Endothelial cell of umbilical vein (primary cell): ENCODE measurements around the gene ARHGEF7. TPM values are rescaled to one million over a fixed set of nuclear protein-coding genes. Genes with fewer than 3 reads are reported as not detected.
"Not testable (repeated sequence)": the region's sequence is repeated elsewhere in the genome, so short reads cannot be mapped to it uniquely, and the experiment has no call there.

Source experiments
- BruUV-seq: library from RNA; stranded (reverse); fragments of 400-500 nt; replicated peaks from 2 replicates; lab custom pipeline; 2021; lab: Mats Ljungman, UMichigan
- CTCF ChIA-PET: fragments of 300-600, 350-600 bp; sonication (Branson Sonifier 250); formaldehyde crosslinking; loops from one replicate; lab custom pipeline; 2021; ENCODE audit warnings: antibody characterized with exemption, inconsistent platforms; lab: Charles Lee
- POLR2A ChIA-PET: fragments of 300-600, 350-600 bp; sonication (Branson Sonifier 250); formaldehyde crosslinking; loops from one replicate; lab custom pipeline; 2021; ENCODE audit warnings: antibody characterized with exemption, inconsistent platforms; lab: Charles Lee
- DNase-seq: peaks from one replicate; pipeline ENCODE4 v3.0.0-alpha.2; 2011; ENCODE audit warnings: low read depth, low spot score
- FAIRE-seq: peaks from 2 replicates; lab custom pipeline; 2011; peaks lifted over from hg19 to GRCh38; lab: Jason Lieb, UNC
- H2AFZ ChIP-seq: 2 replicates; pipeline ENCODE4 v1.6.0; 2012; ENCODE audit warnings: low read depth, low read length, control low read depth, inconsistent platforms
- H3K27ac ChIP-seq: 2 replicates; pipeline ENCODE4 v1.5.1; 2011; ENCODE audit warnings: low read depth, mild to moderate bottlenecking, control low read depth, low read length, moderate library complexity; ENCODE audit not compliant: insufficient read depth
- H3K27me3 ChIP-seq, 2 experiments: 2 replicates each; pipeline versions ENCODE4 v1.6.0 to v1.6.1; 2011; ENCODE audit warnings: low read length in 2 of 2, mixed read lengths in 1 of 2; ENCODE audit not compliant: control insufficient read depth in 2 of 2, insufficient read depth in 2 of 2
- H3K36me3 ChIP-seq, 2 experiments: 2 replicates in 1 of 2; 3 replicates in 1 of 2; pipeline ENCODE4 v1.5.1; 2011; ENCODE audit warnings: low read length in 2 of 2, mild to moderate bottlenecking in 1 of 2, moderate library complexity in 1 of 2; ENCODE audit not compliant: control insufficient read depth in 2 of 2, insufficient read depth in 2 of 2; ENCODE audit errors: extremely low read depth in 1 of 2
- H3K4me1 ChIP-seq: 3 replicates; pipeline ENCODE4 v1.5.1; 2011; ENCODE audit warnings: mild to moderate bottlenecking, low read length; ENCODE audit not compliant: control insufficient read depth, insufficient read depth; ENCODE audit errors: extremely low read depth
- H3K4me2 ChIP-seq: 2 replicates; pipeline ENCODE4 v1.6.1; 2011; ENCODE audit warnings: low read length, control low read depth, mixed read lengths; ENCODE audit not compliant: insufficient read depth
- H3K4me3 ChIP-seq, 3 experiments: fragments of 200-600 bp in 1 of 3; sonication (generic), shearing (Covaris generic) in 1 of 3; replicated peaks in 1 of 3; 2 replicates each; pipeline ENCODE4 v1.5.1; 2011 to 2016; ENCODE audit warnings: control low read depth in 3 of 3, low read length in 3 of 3, mild to moderate bottlenecking in 2 of 3, inconsistent platforms in 1 of 3, low read depth in 1 of 3, moderate library complexity in 1 of 3; ENCODE audit not compliant: insufficient read depth in 1 of 3
- H3K79me2 ChIP-seq: 2 replicates; pipeline ENCODE4 v1.6.0; 2012; ENCODE audit warnings: low read length, inconsistent platforms; ENCODE audit not compliant: control insufficient read depth, insufficient read depth
- H3K9ac ChIP-seq: replicated peaks from 2 replicates; pipeline ENCODE3; 2011; ENCODE audit warnings: low read length, control low read depth; ENCODE audit not compliant: insufficient read depth; ENCODE audit errors: extremely low read depth
- H3K9me1 ChIP-seq: replicated peaks from 3 replicates; pipeline ENCODE4 v1.6.0; 2011; ENCODE audit warnings: mild to moderate bottlenecking, low read length; ENCODE audit not compliant: control insufficient read depth, insufficient read depth; ENCODE audit errors: extremely low read depth
- H3K9me3 ChIP-seq: replicated peaks from 2 replicates; pipeline ENCODE4 v1.5.1; 2012; ENCODE audit warnings: low read length, inconsistent platforms; ENCODE audit not compliant: control insufficient read depth, insufficient read depth
- H4K20me1 ChIP-seq: replicated peaks from 2 replicates; pipeline ENCODE3; 2011; ENCODE audit warnings: mild to moderate bottlenecking, low read length; ENCODE audit not compliant: control insufficient read depth, insufficient read depth; ENCODE audit errors: extremely low read depth
- EZH2 ChIP-seq: IDR thresholded peaks from 2 replicates; pipeline ENCODE4 v1.6.1; 2012; ENCODE audit warnings: borderline replicate concordance, low read depth, mild to moderate bottlenecking, moderate library complexity, low read length, inconsistent platforms; ENCODE audit not compliant: severe bottlenecking
- FOS ChIP-seq: IDR thresholded peaks from 2 replicates; pipeline ENCODE4 v1.6.1; 2011; ENCODE audit warnings: mild to moderate bottlenecking, low read length, moderate library complexity, borderline replicate concordance; ENCODE audit not compliant: insufficient read depth
- GATA2 ChIP-seq: IDR thresholded peaks from 2 replicates; pipeline ENCODE4 v1.7.0; 2011; ENCODE audit warnings: low read depth, mild to moderate bottlenecking, moderate library complexity, mixed read lengths, low read length; ENCODE audit not compliant: insufficient read length, insufficient read depth
- JUN ChIP-seq: IDR thresholded peaks from 2 replicates; pipeline ENCODE4 v1.6.1; 2011; ENCODE audit warnings: borderline replicate concordance, low read depth; ENCODE audit not compliant: insufficient read length, insufficient read depth
- MYC ChIP-seq: IDR thresholded peaks from one replicate; pipeline ENCODE4 v1.6.1; 2011; ENCODE audit warnings: mild to moderate bottlenecking, low read depth, low read length
- POLR2A ChIP-seq: IDR thresholded peaks from 2 replicates; pipeline ENCODE4 v1.6.1; 2012; ENCODE audit warnings: low read depth, mild to moderate bottlenecking, control low read depth, low read length
- POLR2AphosphoS5 ChIP-seq: IDR thresholded peaks from 2 replicates; pipeline ENCODE4 v1.6.1; 2012; ENCODE audit warnings: low read depth, mild to moderate bottlenecking, control low read depth, low read length, moderate library complexity; ENCODE audit not compliant: insufficient read depth
- dilution Hi-C: fragments of 300-500 bp; cut with MboI; formaldehyde crosslinking; loops from one replicate; pipeline ENCODE4 v1.15.0; 2019; ENCODE audit warnings: low sequenced_read_pairs; ENCODE audit not compliant: extremely low pct_ligation_motif_present
- intact Hi-C: fragments of 100-400 bp; cut with micrococcal nuclease; formaldehyde crosslinking; loops from one replicate; pipeline ENCODE4 v1.10.0; 2022
- polyA plus RNA-seq, 4 experiments: library from polyadenylated mRNA; depleted of rRNA in 3 of 4; stranded (reverse) in 3 of 4; unstranded in 1 of 4; fragments of >200 nt; gene quantifications; 2 replicates each; pipeline versions ENCODE4 v1.2.1 to v1.2.3, GENCODE V29; 2011 to 2012; ENCODE audit warnings: missing spikeins in 1 of 4
- total RNA-seq: library from RNA; stranded (reverse); gene quantifications from 2 replicates; pipeline ENCODE4 v1.2.3, GENCODE V29; 2021
- TF ChIP-seq, protein P1 (sequence below), 2 donors: IDR thresholded peaks; 1 replicate in 1 of 2; 2 replicates in 1 of 2; pipeline ENCODE4 v1.5.1; 2011; ENCODE audit warnings: low read length in 2 of 2, mild to moderate bottlenecking in 2 of 2, moderate library complexity in 2 of 2, control low read depth in 1 of 2, inconsistent platforms in 1 of 2, low read depth in 1 of 2; ENCODE audit not compliant: insufficient read depth in 1 of 2; ENCODE audit errors: extremely low read depth in 1 of 2
- TF ChIP-seq, protein P2 (sequence below): IDR thresholded peaks from 2 replicates; pipeline ENCODE4 v1.6.1; 2011; ENCODE audit not compliant: insufficient read depth, insufficient read length

Gene ARHGEF7
- total and polyA plus RNA-seq, 2 donors (not counting 3 experiments of a cell fraction or from before 2014, with no cell fraction given): 94.9 to 155 TPM

DNA sequence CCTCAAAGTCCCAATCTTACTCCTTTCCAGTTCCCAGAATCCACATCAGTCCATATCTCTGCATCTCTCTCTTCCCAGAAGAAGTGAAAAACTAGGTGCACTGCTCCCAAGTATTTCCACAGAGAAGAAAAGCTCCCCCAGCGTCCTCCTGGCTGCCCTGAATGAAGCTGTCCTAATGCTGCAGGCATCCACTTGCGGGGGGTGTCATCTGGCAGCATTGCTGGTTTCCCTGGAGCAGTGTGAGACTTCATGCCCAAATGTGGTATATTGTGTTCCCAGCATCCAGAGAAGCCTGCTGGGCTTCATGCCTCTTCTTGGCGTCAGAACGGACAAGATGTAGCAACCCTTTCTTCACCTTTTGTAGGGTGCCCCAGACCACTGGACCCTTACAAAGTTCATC, 32.9 kb upstream of the ARHGEF7 start:
- H3K4me1 ChIP-seq: no peaks in the 10 kb centered on the region
- H3K36me3 ChIP-seq: no peaks in the 10 kb centered on the region
- no peaks in the 10 kb centered on the region for H4K20me1 ChIP-seq
- intact Hi-C loops (no loop called here), dilution Hi-C loops (no loop called here)
- TF ChIP-seq GATA2 (no peak), EZH2 (no peak), FOS (no peak), MYC (no peak), JUN (no peak), POLR2A (no peak), POLR2AphosphoS5 (no peak)
- TF ChIP-seq, protein P1, sequence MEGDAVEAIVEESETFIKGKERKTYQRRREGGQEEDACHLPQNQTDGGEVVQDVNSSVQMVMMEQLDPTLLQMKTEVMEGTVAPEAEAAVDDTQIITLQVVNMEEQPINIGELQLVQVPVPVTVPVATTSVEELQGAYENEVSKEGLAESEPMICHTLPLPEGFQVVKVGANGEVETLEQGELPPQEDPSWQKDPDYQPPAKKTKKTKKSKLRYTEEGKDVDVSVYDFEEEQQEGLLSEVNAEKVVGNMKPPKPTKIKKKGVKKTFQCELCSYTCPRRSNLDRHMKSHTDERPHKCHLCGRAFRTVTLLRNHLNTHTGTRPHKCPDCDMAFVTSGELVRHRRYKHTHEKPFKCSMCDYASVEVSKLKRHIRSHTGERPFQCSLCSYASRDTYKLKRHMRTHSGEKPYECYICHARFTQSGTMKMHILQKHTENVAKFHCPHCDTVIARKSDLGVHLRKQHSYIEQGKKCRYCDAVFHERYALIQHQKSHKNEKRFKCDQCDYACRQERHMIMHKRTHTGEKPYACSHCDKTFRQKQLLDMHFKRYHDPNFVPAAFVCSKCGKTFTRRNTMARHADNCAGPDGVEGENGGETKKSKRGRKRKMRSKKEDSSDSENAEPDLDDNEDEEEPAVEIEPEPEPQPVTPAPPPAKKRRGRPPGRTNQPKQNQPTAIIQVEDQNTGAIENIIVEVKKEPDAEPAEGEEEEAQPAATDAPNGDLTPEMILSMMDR (IDR thresholded peaks at IDR 0.05; ENCODE audit: extremely low read depth in 1 of 2, insufficient read depth in 1 of 2, low read depth in 1 of 2, low read length in 2 of 2): no peak
- TF ChIP-seq, protein P2, sequence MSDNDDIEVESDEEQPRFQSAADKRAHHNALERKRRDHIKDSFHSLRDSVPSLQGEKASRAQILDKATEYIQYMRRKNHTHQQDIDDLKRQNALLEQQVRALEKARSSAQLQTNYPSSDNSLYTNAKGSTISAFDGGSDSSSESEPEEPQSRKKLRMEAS: no peak
- no peaks in the 10 kb centered on the region for H3K9me3 ChIP-seq
- FAIRE-seq: no peak
- no peak overlapping the region for H2AFZ ChIP-seq
- H3K4me2 ChIP-seq: no peak overlapping the region
- CTCF ChIA-PET: interaction anchor here (0.6 kb wide), 1 partner anchor 14 kb away, joined by 5 read pairs; no protein-coding TSS in a partner anchor
- H3K4me3 ChIP-seq: no peak overlapping the region
- H3K27me3 ChIP-seq: no peaks in the 10 kb centered on the region
- no peak overlapping the region for H3K27ac ChIP-seq
- no peaks in the 10 kb centered on the region for H3K79me2 ChIP-seq
- H3K9ac ChIP-seq: no peak overlapping the region
- no TSS peak for BruUV-seq
- DNase-seq: no peak
- H3K9me1 ChIP-seq: no peaks in the 10 kb centered on the region
- POLR2A ChIA-PET: no interaction called here

DNA sequence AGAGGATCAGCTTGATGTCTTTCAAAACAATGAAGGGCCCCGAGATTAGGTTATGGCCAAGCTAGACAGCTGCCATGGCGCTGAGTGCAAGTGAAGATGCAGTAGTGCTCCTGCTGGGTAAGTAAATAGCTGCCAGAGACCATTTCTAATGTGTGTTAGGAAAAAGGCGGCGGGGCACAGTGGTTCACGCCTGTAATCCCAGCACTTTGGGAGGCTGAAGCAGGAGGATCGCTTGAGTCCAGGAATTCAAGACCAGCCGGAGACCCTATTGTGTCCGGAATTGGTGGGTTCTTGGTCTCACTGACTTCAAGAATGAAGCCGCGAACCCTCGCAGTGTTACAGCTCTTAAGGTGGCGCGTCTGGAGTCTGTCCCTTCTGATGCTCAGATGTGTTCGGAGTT, 32.3 kb upstream of the ARHGEF7 start:
- H3K36me3 ChIP-seq, H3K4me2 ChIP-seq, H3K27me3 ChIP-seq, H3K9me1 ChIP-seq, POLR2A ChIA-PET, DNase-seq, dilution Hi-C loops, H3K4me1 ChIP-seq, H2AFZ ChIP-seq, H3K9me3 ChIP-seq, H3K27ac ChIP-seq, H3K79me2 ChIP-seq, H3K4me3 ChIP-seq, H3K9ac ChIP-seq, H4K20me1 ChIP-seq, intact Hi-C loops, BruUV-seq, FAIRE-seq: not testable (repeated sequence)
- CTCF ChIA-PET: interaction anchor here (0.6 kb wide), 1 partner anchor 15 kb away, joined by 5 read pairs; no protein-coding TSS in a partner anchor

DNA sequence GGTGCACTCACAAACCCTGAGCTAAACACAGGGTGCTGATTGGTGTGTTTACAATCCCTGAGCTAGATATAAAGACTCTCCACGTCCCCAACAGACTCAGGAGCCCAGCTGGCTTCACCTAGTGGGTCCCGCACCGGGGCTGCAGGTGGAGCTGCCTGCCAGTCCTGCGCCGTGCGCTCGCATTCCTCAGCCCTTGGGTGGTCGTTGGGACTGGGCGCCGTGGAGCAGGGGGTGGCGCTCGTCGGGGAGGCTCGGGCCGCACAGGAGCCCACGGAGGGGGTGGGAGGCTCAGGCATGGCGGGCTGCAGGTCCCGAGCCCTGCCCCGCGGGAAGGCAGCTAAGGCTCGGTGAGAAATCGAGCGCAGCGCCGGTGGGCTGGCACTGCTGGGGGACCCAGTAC, 31.4 kb upstream of the ARHGEF7 start:
- BruUV-seq, FAIRE-seq, CTCF ChIA-PET, H3K4me2 ChIP-seq, POLR2A ChIA-PET, dilution Hi-C loops, H3K4me1 ChIP-seq, H3K79me2 ChIP-seq, H3K27me3 ChIP-seq, H3K9me3 ChIP-seq, H3K36me3 ChIP-seq, H2AFZ ChIP-seq, H3K27ac ChIP-seq, H3K9ac ChIP-seq, intact Hi-C loops, DNase-seq, H3K9me1 ChIP-seq, H4K20me1 ChIP-seq, H3K4me3 ChIP-seq: not testable (repeated sequence)
